Measurements from ENCODE around the gene TECPR2. TPM values are rescaled to one million over a fixed set of nuclear protein-coding genes. Genes with fewer than 3 reads are reported as not detected.

TECPR2 gene
- total and polyA plus RNA-seq, 2 of the 13 experiments (the other 11 are each of a cell fraction or from before 2014, with no cell fraction given) = 3.5 to 5.7 TPM

GRCh38 chr14:102516531-102517391, 154.0 kb downstream of the TECPR2 start (continued):
- peak; percentile 45; the same call in 1 of the 2 replicates for TF ChIP-seq ZNF816 (CRISPR knock-in tag; IDR thresholded peaks at IDR 0.05; ENCODE audit: borderline replicate concordance)
- TF ChIP-seq FOSL1 (CRISPR knock-in tag; IDR thresholded peaks at IDR 0.05; ENCODE audit: borderline replicate concordance) = no peak
- no peak for TF ChIP-seq CHD2 (IDR thresholded peaks at IDR 0.05; ENCODE audit: low read depth, low read length)
- TF ChIP-seq ZNF326 (CRISPR knock-in tag; IDR thresholded peaks at IDR 0.05; ENCODE audit: borderline replicate concordance) = no peak
- TF ChIP-seq NFATC3 (CRISPR knock-in tag; IDR thresholded peaks at IDR 0.05) = no peak
- no peak for TF ChIP-seq JARID2 (CRISPR knock-in tag; IDR thresholded peaks at IDR 0.05; ENCODE audit: insufficient replicate concordance)
- peak; percentile 80; the same call in 1 of the 2 replicates for TF ChIP-seq NFKB2 (CRISPR knock-in tag; IDR thresholded peaks at IDR 0.05; ENCODE audit: borderline replicate concordance)
- no peak for TF ChIP-seq ZFAT (CRISPR knock-in tag; conservative IDR thresholded peaks at IDR 0.05)
- TF ChIP-seq FIP1L1 (IDR thresholded peaks at IDR 0.05; ENCODE audit: borderline replicate concordance, insufficient read depth, low read depth, low read length) = no peak
- TF ChIP-seq ZNF30 (CRISPR knock-in tag; IDR thresholded peaks at IDR 0.05) = no peak
- TF ChIP-seq ZNF264 (CRISPR knock-in tag; IDR thresholded peaks at IDR 0.05) = peak; percentile 65; the same call in 1 of the 2 replicates
- peak; percentile 60; the same call in 1 of the 2 replicates for TF ChIP-seq BORCS8-MEF2B (CRISPR knock-in tag; IDR thresholded peaks at IDR 0.05)
- TF ChIP-seq POLR2AphosphoS5 (IDR thresholded peaks at IDR 0.05; ENCODE audit: low read depth, low read length) = no peak
- TF ChIP-seq REL (CRISPR knock-in tag; conservative IDR thresholded peaks at IDR 0.05) = no peak
- no peak for TF ChIP-seq TBP (CRISPR knock-in tag; IDR thresholded peaks at IDR 0.05)
- TF ChIP-seq ZNF556 (CRISPR knock-in tag; IDR thresholded peaks at IDR 0.05; ENCODE audit: borderline replicate concordance) = peak; percentile 80; the same call in 1 of the 2 replicates
- TF ChIP-seq, protein P1, sequence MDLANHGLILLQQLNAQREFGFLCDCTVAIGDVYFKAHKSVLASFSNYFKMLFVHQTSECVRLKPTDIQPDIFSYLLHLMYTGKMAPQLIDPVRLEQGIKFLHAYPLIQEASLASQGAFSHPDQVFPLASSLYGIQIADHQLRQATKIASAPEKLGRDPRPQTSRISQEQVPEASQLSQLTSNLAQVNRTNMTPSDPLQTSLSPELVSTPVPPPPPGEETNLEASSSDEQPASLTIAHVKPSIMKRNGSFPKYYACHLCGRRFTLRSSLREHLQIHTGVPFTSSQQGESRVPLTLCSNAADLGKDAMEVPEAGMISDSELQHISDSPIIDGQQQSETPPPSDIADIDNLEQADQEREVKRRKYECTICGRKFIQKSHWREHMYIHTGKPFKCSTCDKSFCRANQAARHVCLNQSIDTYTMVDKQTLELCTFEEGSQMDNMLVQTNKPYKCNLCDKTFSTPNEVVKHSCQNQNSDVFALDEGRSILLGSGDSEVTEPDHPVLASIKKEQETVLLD (CRISPR knock-in tag; IDR thresholded peaks at IDR 0.05; ENCODE audit: low read depth) = no peak
